ENCODE data around the gene POP7.
A peak's percentile ranks its signal among the peaks of the same experiment; 100 is the strongest.

Gene POP7

GRCh38 chr7:100679129-100679926, 26.6 kb upstream of the POP7 start:
- DNase-seq, result no peak

GRCh38 chr7:100679927-100680575, 25.9 kb upstream of the POP7 start:
- DNase-seq, result peak; percentile 38 to 45

GRCh38 chr7:100680576-100681271, 25.2 kb upstream of the POP7 start:
- no peak for DNase-seq

GRCh38 chr7:100681491-100682227, 24.3 kb upstream of the POP7 start:
- DNase-seq, result no peak

GRCh38 chr7:100682228-100682741, 23.6 kb upstream of the POP7 start:
- no peak for DNase-seq

- DNase-seq, result no peak
Observed at GRCh38 chr7:100682991-100683658, 22.8 kb upstream of the POP7 start.

GRCh38 chr7:100683659-100684533, 22.0 kb upstream of the POP7 start:
- DNase-seq, result no peak

GRCh38 chr7:100684534-100685042, 21.3 kb upstream of the POP7 start:
- no peak for DNase-seq

- DNase-seq, result no peak
Observed at GRCh38 chr7:100685049-100685605, 20.8 kb upstream of the POP7 start.

GRCh38 chr7:100685631-100686145, 20.2 kb upstream of the POP7 start:
- no peak for DNase-seq

- no peak for DNase-seq
Observed at GRCh38 chr7:100686201-100686821, 19.6 kb upstream of the POP7 start.

- no peak for DNase-seq
Observed at GRCh38 chr7:100686822-100687211, 19.1 kb upstream of the POP7 start.

- DNase-seq, result no peak
Observed at GRCh38 chr7:100687261-100687660, 18.7 kb upstream of the POP7 start.

GRCh38 chr7:100687751-100688300, 18.1 kb upstream of the POP7 start:
- no peak for DNase-seq

GRCh38 chr7:100688326-100688860, 17.5 kb upstream of the POP7 start:
- DNase-seq, result no peak

- DNase-seq, result no peak
Observed at GRCh38 chr7:100689230-100690135, 16.4 kb upstream of the POP7 start.

GRCh38 chr7:100691676-100692577, 14.0 kb upstream of the POP7 start:
- DNase-seq, result peak; percentile 79 to 87

Data from CD4-positive, alpha-beta T cell treated with Interferon alpha-2 for 1 hour (primary cell).